ENCODE data around the gene ADAMTSL4.

The ADAMTSL4 gene

GRCh38 chr1:150576367-150576711 is 27.1 kb downstream of the ADAMTSL4 start:
- no peak for TF ChIP-seq EZH2 (optimal IDR thresholded peaks at IDR 0.05; ENCODE audit: low read depth, low read length)
- no peak for TF ChIP-seq EZH2phosphoT487 (IDR thresholded peaks at IDR 0.05; ENCODE audit: low read length)
- TF ChIP-seq CTCF (IDR thresholded peaks at IDR 0.05; ENCODE audit: low read length), result no peak
- Histone ChIP-seq H3K9me3 (replicated peaks; ENCODE audit: insufficient read depth, low read length) (no peaks in the 10 kb centered on the region), H2AFZ (ENCODE audit: low read length) (no peak overlapping the region), H3K9me2 (replicated peaks; ENCODE audit: insufficient read depth, low read length) (no peaks in the 10 kb centered on the region), H3F3A (ENCODE audit: insufficient read depth, low read length) (peaks cover 71% of the 10 kb centered on the region), H4K20me1 (ENCODE audit: insufficient read depth, low read length) (peaks cover 38% of the 10 kb centered on the region), H3K36me3 (replicated peaks; ENCODE audit: insufficient read depth, low read length) (peaks cover 40% of the 10 kb centered on the region; the same call in 1 of the 2 replicates), H3K4me2 (ENCODE audit: low read depth, low read length) (peak overlapping the region; percentile 72), H3K4me3 (ENCODE audit: low read length) (peak overlapping the region; percentile 84), H3K79me2 (ENCODE audit: low read length) (peaks cover 87% of the 10 kb centered on the region), H3K27me3 (replicated peaks; ENCODE audit: insufficient read depth, low read length) (no peaks in the 10 kb centered on the region), H3K4me1 (ENCODE audit: low read length) (peaks cover 41% of the 10 kb centered on the region), H3K9ac (ENCODE audit: low read length) (peak overlapping the region; percentile 98), H3K27ac (ENCODE audit: low read length) (peak overlapping the region; percentile 86; the same call in 1 of the 2 replicates)
- no peak for DNase-seq

GRCh38 chr1:150576794-150577556 is 27.8 kb downstream of the ADAMTSL4 start:
- Histone ChIP-seq H2AFZ (ENCODE audit: low read length) (no peak overlapping the region), H3K79me2 (ENCODE audit: low read length) (peaks cover 82% of the 10 kb centered on the region), H3K27me3 (replicated peaks; ENCODE audit: insufficient read depth, low read length) (no peaks in the 10 kb centered on the region), H4K20me1 (ENCODE audit: insufficient read depth, low read length) (peaks cover 38% of the 10 kb centered on the region), H3K9me3 (replicated peaks; ENCODE audit: insufficient read depth, low read length) (no peaks in the 10 kb centered on the region), H3K4me1 (ENCODE audit: low read length) (peaks cover 41% of the 10 kb centered on the region), H3K27ac (ENCODE audit: low read length) (peak overlapping the region; percentile 86; the same call in 1 of the 2 replicates), H3K4me3 (ENCODE audit: low read length) (peak overlapping the region; percentile 84), H3K36me3 (replicated peaks; ENCODE audit: insufficient read depth, low read length) (peaks cover 40% of the 10 kb centered on the region; the same call in 1 of the 2 replicates), H3K9me2 (replicated peaks; ENCODE audit: insufficient read depth, low read length) (no peaks in the 10 kb centered on the region), H3K4me2 (ENCODE audit: low read depth, low read length) (peak overlapping the region; percentile 72), H3F3A (ENCODE audit: insufficient read depth, low read length) (peaks cover 70% of the 10 kb centered on the region), H3K9ac (ENCODE audit: low read length) (peak overlapping the region; percentile 98)
- no peak for DNase-seq
- TF ChIP-seq CTCF (IDR thresholded peaks at IDR 0.05; ENCODE audit: low read length) (no peak), EZH2 (optimal IDR thresholded peaks at IDR 0.05; ENCODE audit: low read depth, low read length) (no peak), EZH2phosphoT487 (IDR thresholded peaks at IDR 0.05; ENCODE audit: low read length) (no peak)

GRCh38 chr1:150577557-150578271 is 28.5 kb downstream of the ADAMTSL4 start:
- Histone ChIP-seq H3F3A (ENCODE audit: insufficient read depth, low read length) (peaks cover 65% of the 10 kb centered on the region), H3K9ac (ENCODE audit: low read length) (peak overlapping the region; percentile 98), H3K4me3 (ENCODE audit: low read length) (peak overlapping the region; percentile 84), H3K36me3 (replicated peaks; ENCODE audit: insufficient read depth, low read length) (peaks cover 40% of the 10 kb centered on the region; the same call in 1 of the 2 replicates), H3K9me2 (replicated peaks; ENCODE audit: insufficient read depth, low read length) (no peaks in the 10 kb centered on the region), H3K9me3 (replicated peaks; ENCODE audit: insufficient read depth, low read length) (no peaks in the 10 kb centered on the region), H3K27me3 (replicated peaks; ENCODE audit: insufficient read depth, low read length) (no peaks in the 10 kb centered on the region), H4K20me1 (ENCODE audit: insufficient read depth, low read length) (peaks cover 38% of the 10 kb centered on the region), H2AFZ (ENCODE audit: low read length) (no peak overlapping the region), H3K79me2 (ENCODE audit: low read length) (peaks cover 75% of the 10 kb centered on the region), H3K27ac (ENCODE audit: low read length) (peak overlapping the region; percentile 86), H3K4me1 (ENCODE audit: low read length) (peaks cover 46% of the 10 kb centered on the region), H3K4me2 (ENCODE audit: low read depth, low read length) (peak overlapping the region; percentile 72)
- DNase-seq, result peak; percentile 41
- TF ChIP-seq CTCF (IDR thresholded peaks at IDR 0.05; ENCODE audit: low read length) (no peak), EZH2 (optimal IDR thresholded peaks at IDR 0.05; ENCODE audit: low read depth, low read length) (no peak), EZH2phosphoT487 (IDR thresholded peaks at IDR 0.05; ENCODE audit: low read length) (no peak)

All from MM.1S (cell line).